Fibroblast of pulmonary artery (primary cell): ENCODE results near the gene RALBP1.

Experiments used
- DNase-seq: peaks from one replicate; pipeline ENCODE4 v3.0.0-alpha.2; 2010; ENCODE audit warnings: low read depth
- H3K4me3 ChIP-seq: replicated peaks from 2 replicates; pipeline ENCODE4 v1.5.1; 2011; ENCODE audit warnings: low read depth, mild to moderate bottlenecking, control low read depth, low read length, moderate library complexity
- TF ChIP-seq, protein P1 (sequence below): IDR thresholded peaks from 2 replicates; pipeline ENCODE4 v1.5.1; 2011; ENCODE audit warnings: mild to moderate bottlenecking, control low read depth, low read length, inconsistent platforms; ENCODE audit errors: missing control alignments

Gene RALBP1

GRCh38 chr18:9571546-9571945 lies 96.2 kb downstream of the RALBP1 start:
- TF ChIP-seq, protein P1, sequence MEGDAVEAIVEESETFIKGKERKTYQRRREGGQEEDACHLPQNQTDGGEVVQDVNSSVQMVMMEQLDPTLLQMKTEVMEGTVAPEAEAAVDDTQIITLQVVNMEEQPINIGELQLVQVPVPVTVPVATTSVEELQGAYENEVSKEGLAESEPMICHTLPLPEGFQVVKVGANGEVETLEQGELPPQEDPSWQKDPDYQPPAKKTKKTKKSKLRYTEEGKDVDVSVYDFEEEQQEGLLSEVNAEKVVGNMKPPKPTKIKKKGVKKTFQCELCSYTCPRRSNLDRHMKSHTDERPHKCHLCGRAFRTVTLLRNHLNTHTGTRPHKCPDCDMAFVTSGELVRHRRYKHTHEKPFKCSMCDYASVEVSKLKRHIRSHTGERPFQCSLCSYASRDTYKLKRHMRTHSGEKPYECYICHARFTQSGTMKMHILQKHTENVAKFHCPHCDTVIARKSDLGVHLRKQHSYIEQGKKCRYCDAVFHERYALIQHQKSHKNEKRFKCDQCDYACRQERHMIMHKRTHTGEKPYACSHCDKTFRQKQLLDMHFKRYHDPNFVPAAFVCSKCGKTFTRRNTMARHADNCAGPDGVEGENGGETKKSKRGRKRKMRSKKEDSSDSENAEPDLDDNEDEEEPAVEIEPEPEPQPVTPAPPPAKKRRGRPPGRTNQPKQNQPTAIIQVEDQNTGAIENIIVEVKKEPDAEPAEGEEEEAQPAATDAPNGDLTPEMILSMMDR: no peak

DNA sequence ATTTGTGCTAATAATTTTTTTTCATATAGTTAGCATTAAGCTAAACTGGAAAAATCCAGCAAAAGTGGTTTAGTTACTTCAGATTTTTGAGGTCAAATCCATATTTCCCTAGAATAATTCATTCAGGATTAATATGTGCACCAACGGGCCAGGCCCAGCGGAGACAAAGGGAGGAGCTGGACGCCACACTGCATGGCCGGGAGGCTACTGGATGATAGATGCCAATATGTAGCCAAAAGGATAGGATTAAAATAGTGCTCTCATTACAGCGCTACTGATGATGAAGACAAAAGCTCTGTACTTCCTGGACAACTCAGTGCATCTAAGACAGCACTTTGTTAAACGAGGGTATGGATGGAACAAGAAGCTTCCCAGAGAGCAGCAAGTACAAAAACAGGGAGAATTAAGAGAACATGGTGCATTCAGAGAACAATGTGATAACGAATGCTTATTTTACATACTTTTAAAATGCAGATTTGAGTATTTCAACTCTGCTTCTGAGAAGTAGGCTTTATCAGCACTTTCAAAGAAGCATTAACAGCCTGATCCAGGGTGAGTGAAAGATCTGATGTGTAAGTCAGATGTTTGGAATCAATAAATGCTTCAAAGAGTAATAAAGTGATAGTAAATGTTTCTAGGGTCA lies 99.3 kb downstream of the RALBP1 start:
- no peak for DNase-seq
- TF ChIP-seq, protein P1: no peak
- H3K4me3 ChIP-seq: no peak overlapping the region

More at GRCh38 chr18:9571546-9571945, 96.2 kb downstream of the RALBP1 start:
- DNase-seq: no peak
- H3K4me3 ChIP-seq: no peak overlapping the region

GRCh38 chr18:9575558-9575957 lies 100.2 kb downstream of the RALBP1 start:
- no peak overlapping the region for H3K4me3 ChIP-seq
- DNase-seq: peak; percentile 99
- TF ChIP-seq, protein P1: peak; percentile 96

GRCh38 chr18:9577361-9577760 lies 102.0 kb downstream of the RALBP1 start:
- TF ChIP-seq, protein P1: no peak
- no peak for DNase-seq

DNA sequence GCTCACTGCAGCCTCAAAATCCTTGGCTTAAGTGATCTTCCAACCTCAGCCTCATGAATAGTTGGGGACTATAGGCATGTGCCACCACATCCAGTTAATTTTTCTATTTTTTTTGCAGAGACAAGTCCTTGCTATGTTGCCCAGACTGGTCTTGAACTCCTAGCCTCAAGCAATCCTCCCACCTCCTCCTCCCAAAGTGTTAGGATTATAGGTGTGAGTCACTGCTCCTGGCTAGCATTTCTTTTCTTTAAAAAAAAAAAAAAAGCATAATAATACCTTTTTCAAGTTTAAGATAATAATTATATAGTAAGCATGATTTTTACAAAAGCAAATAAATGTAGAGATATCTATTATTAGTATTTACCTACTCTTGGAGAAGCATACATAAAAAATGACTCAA lies 103.0 kb downstream of the RALBP1 start:
- DNase-seq: peak; percentile 21
- no peak overlapping the region for H3K4me3 ChIP-seq
- TF ChIP-seq, protein P1: no peak

More at GRCh38 chr18:9577361-9577760, 102.0 kb downstream of the RALBP1 start:
- H3K4me3 ChIP-seq: no peak overlapping the region

DNA sequence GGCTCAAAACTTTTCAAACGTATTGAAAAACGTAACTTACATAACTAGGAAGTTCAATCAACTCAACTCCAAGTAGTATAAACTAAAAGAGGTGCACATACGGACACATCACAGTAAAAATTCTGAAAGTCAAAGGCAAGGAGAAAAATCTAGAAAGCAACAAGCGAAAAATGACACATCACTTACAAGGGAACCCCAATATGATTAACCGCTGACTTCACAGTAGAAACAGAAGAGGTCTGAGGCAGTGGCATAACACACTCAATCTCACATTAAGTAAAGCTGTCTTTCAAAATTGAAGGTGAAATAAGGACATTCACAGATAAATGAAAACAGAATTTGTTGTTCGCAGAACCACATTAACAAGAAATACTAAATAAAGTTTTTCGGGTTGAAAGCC lies 106.4 kb downstream of the RALBP1 start:
- DNase-seq: no peak
- TF ChIP-seq, protein P1: no peak
- no peak overlapping the region for H3K4me3 ChIP-seq

DNA sequence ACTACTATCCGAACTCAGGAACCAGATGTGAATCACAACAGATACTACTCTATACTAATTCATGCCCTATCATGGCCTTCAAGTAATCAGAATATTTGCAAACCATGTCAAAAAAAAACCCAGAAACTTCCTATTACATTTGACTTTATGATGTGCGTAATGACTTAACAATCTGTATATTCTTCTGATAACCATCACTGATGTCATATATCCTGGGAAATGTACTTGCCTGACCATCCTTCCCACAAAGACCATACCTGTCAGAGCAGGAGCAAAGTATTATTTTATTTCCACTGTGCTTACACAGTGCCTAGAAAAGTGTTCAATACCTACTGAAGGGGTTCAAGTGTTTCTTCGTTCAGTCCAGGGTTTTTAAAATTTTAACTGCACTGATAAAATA lies 111.5 kb downstream of the RALBP1 start:
- no peak for DNase-seq
- H3K4me3 ChIP-seq: no peak overlapping the region
- TF ChIP-seq, protein P1: no peak
